Smooth muscle cell (in vitro differentiated cells): ENCODE results near the gene COPE. TPM values are rescaled to one million over a fixed set of nuclear protein-coding genes. Genes with fewer than 3 reads are reported as not detected.

Source experiments
- DNase-seq: peaks from one replicate; lab custom pipeline; 2025; ENCODE audit not compliant: unreplicated experiment; lab: John Stamatoyannopoulos, UW
- H2AFZ ChIP-seq: fragments of 200-600 bp; sonication (generic); 2 replicates; pipeline ENCODE4 v1.6.0; 2016; ENCODE audit warnings: antibody characterized with exemption, low read depth, mild to moderate bottlenecking
- H3F3A ChIP-seq: fragments of 200-600 bp; sonication (generic); 2 replicates; pipeline ENCODE4 v1.6.0; 2017; ENCODE audit warnings: antibody characterized with exemption, low read depth
- H3K27ac ChIP-seq: fragments of 200-600 bp; sonication (generic); 2 replicates; pipeline ENCODE4 v1.5.1; 2016; ENCODE audit warnings: low read depth, mild to moderate bottlenecking
- H3K27me3 ChIP-seq: fragments of 200-600 bp; sonication (generic); 2 replicates; pipeline ENCODE4 v1.6.1; 2016; ENCODE audit warnings: low read depth, mild to moderate bottlenecking
- H3K36me3 ChIP-seq: fragments of 200-600 bp; sonication (generic); 2 replicates; pipeline ENCODE4 v1.5.1; 2016; ENCODE audit warnings: low read depth
- H3K4me1 ChIP-seq: fragments of 200-600 bp; sonication (generic); 2 replicates; pipeline ENCODE4 v1.5.1; 2016; ENCODE audit warnings: low read depth
- H3K4me2 ChIP-seq: fragments of 200-600 bp; sonication (generic); 2 replicates; pipeline ENCODE4 v1.6.0; 2016; ENCODE audit warnings: mild to moderate bottlenecking
- H3K4me3 ChIP-seq: fragments of 200-600 bp; sonication (generic); 2 replicates; pipeline ENCODE4 v1.5.1; 2016; ENCODE audit warnings: mild to moderate bottlenecking
- H3K79me2 ChIP-seq: fragments of 200-600 bp; sonication (generic); 2 replicates; pipeline ENCODE4 v1.6.0; 2016; ENCODE audit warnings: low read depth, mild to moderate bottlenecking
- H3K9ac ChIP-seq: fragments of 200-600 bp; sonication (generic); 2 replicates; pipeline ENCODE4 v1.6.0; 2016; ENCODE audit warnings: low read depth
- H3K9me3 ChIP-seq: fragments of 200-600 bp; sonication (generic); replicated peaks from 2 replicates; pipeline ENCODE4 v1.5.1; 2016; ENCODE audit warnings: low read depth
- H4K20me1 ChIP-seq: fragments of 200-600 bp; sonication (generic); 2 replicates; pipeline ENCODE4 v1.6.0; 2016; ENCODE audit warnings: low read depth
- WGBS: methylation state at CpG from one replicate; pipeline ENCODE4 v1.1.7; 2016; ENCODE audit warnings: low lambda C conversion rate; 5-methylcytosine and 5-hydroxymethylcytosine counted together
- polyA plus RNA-seq: library from polyadenylated mRNA; unstranded; fragments of >200 nt; fragmentation: Nextera tagmentation; extraction: Ambion mirVana; gene quantifications from 2 replicates; pipeline ENCODE4 v1.2.1, GENCODE V29; 2016
- total RNA-seq: library from RNA; depleted of rRNA; stranded (reverse); fragments of >200 nt; gene quantifications from 2 replicates; pipeline ENCODE4 v1.2.3, GENCODE V29; 2014
- TF ChIP-seq, protein P1 (sequence below): fragments of 200-600 bp; sonication (generic); IDR thresholded peaks from 2 replicates; pipeline ENCODE4 v1.5.1; 2017; ENCODE audit warnings: borderline replicate concordance, mild to moderate bottlenecking, antibody characterized with exemption; ENCODE audit not compliant: insufficient read depth, poor library complexity, severe bottlenecking

The COPE gene
- total and polyA plus RNA-seq, 2 experiments from 2014 or later: 236 to 497 TPM

GRCh38 chr19:18889949-18890745 is 29.0 kb downstream of the COPE start:
- Histone ChIP-seq H3F3A (no peaks in the 10 kb centered on the region), H3K4me2 (no peak overlapping the region), H2AFZ (no peak overlapping the region), H3K79me2 (no peaks in the 10 kb centered on the region), H3K4me1 (peaks cover 9% of the 10 kb centered on the region), H4K20me1 (no peaks in the 10 kb centered on the region), H3K36me3 (no peaks in the 10 kb centered on the region), H3K27me3 (no peaks in the 10 kb centered on the region), H3K4me3 (no peak overlapping the region), H3K27ac (no peak overlapping the region), H3K9me3 (no peaks in the 10 kb centered on the region), H3K9ac (no peak overlapping the region)
- no peak for DNase-seq
- 88% methylated on average over 10 of the region's 10 CpGs for WGBS
- TF ChIP-seq, protein P1, sequence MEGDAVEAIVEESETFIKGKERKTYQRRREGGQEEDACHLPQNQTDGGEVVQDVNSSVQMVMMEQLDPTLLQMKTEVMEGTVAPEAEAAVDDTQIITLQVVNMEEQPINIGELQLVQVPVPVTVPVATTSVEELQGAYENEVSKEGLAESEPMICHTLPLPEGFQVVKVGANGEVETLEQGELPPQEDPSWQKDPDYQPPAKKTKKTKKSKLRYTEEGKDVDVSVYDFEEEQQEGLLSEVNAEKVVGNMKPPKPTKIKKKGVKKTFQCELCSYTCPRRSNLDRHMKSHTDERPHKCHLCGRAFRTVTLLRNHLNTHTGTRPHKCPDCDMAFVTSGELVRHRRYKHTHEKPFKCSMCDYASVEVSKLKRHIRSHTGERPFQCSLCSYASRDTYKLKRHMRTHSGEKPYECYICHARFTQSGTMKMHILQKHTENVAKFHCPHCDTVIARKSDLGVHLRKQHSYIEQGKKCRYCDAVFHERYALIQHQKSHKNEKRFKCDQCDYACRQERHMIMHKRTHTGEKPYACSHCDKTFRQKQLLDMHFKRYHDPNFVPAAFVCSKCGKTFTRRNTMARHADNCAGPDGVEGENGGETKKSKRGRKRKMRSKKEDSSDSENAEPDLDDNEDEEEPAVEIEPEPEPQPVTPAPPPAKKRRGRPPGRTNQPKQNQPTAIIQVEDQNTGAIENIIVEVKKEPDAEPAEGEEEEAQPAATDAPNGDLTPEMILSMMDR: no peak

GRCh38 chr19:18886972-18887371 is 32.2 kb downstream of the COPE start:
- H3K9me3 ChIP-seq: no peaks in the 10 kb centered on the region
- no peak for DNase-seq
- no peak overlapping the region for H3K4me3 ChIP-seq
- no peaks in the 10 kb centered on the region for H3K27me3 ChIP-seq
- no peaks in the 10 kb centered on the region for H3K36me3 ChIP-seq
- no peak overlapping the region for H3K27ac ChIP-seq
- H3K79me2 ChIP-seq: no peaks in the 10 kb centered on the region
- no peak overlapping the region for H3K9ac ChIP-seq
- no peak overlapping the region for H2AFZ ChIP-seq
- TF ChIP-seq, protein P1: no peak
- no peaks in the 10 kb centered on the region for H4K20me1 ChIP-seq
- H3F3A ChIP-seq: no peaks in the 10 kb centered on the region
- no peaks in the 10 kb centered on the region for H3K4me1 ChIP-seq
- 98% methylated on average over 4 of the region's 4 CpGs for WGBS
- H3K4me2 ChIP-seq: no peak overlapping the region

DNA sequence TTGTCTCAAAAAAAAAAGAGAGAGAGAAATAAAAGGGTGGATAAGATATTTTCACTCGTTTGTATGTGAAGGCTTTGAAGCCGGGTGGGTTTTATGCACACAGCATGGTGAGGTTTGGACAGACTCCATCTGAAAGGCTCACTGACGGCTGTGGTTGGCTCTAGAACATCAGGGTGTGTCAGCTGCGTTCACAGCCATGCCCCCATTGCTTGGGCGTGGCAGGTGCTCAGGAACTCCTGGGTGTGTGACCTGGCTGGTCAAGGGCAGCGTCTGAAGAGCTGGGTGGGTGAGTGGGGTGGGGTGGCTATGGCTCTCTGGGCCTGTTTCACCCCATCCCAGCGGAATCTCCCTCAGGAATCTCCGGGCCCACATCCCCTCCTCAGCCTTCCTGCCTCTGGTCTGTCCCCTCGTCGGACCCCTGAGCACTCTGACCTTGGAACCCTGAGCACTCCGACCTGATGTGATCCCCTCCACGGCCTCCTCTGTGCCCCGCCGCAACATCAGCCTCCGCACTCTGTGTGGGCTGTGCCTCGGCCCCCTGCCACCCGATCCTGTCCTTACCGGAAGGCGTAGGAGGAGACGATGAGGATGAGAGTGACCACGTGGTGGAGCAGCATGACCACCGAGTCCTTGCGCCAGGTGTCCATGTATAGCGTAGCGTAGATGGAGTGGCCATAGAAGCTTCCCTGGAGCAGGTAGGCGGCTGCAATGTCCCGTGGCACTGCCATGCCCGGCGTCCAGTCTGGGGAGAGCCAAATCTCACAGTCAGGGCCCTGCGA is 35.5 kb downstream of the COPE start:
- DNase-seq: no peak
- Histone ChIP-seq H2AFZ (no peak overlapping the region), H3K9ac (no peak overlapping the region), H3K4me3 (no peak overlapping the region), H4K20me1 (no peaks in the 10 kb centered on the region), H3K27ac (no peak overlapping the region), H3K27me3 (no peaks in the 10 kb centered on the region), H3K36me3 (no peaks in the 10 kb centered on the region), H3K9me3 (no peaks in the 10 kb centered on the region), H3K79me2 (no peaks in the 10 kb centered on the region), H3K4me1 (no peaks in the 10 kb centered on the region), H3F3A (no peaks in the 10 kb centered on the region), H3K4me2 (no peak overlapping the region)
- TF ChIP-seq, protein P1: no peak
- 94% methylated on average over 30 of the region's 30 CpGs for WGBS
